ENCODE data around the gene IGFL2.

- TF ChIP-seq, protein P1, sequence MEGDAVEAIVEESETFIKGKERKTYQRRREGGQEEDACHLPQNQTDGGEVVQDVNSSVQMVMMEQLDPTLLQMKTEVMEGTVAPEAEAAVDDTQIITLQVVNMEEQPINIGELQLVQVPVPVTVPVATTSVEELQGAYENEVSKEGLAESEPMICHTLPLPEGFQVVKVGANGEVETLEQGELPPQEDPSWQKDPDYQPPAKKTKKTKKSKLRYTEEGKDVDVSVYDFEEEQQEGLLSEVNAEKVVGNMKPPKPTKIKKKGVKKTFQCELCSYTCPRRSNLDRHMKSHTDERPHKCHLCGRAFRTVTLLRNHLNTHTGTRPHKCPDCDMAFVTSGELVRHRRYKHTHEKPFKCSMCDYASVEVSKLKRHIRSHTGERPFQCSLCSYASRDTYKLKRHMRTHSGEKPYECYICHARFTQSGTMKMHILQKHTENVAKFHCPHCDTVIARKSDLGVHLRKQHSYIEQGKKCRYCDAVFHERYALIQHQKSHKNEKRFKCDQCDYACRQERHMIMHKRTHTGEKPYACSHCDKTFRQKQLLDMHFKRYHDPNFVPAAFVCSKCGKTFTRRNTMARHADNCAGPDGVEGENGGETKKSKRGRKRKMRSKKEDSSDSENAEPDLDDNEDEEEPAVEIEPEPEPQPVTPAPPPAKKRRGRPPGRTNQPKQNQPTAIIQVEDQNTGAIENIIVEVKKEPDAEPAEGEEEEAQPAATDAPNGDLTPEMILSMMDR (conservative IDR thresholded peaks at IDR 0.05; ENCODE audit: low read length): no peak
- TF ChIP-seq EZH2phosphoT487 (IDR thresholded peaks at IDR 0.05; ENCODE audit: borderline replicate concordance, low read depth, low read length): no peak
Measured at GRCh38 chr19:46126086-46126580, 21.9 kb upstream of the IGFL2 start.

Data from OCI-LY7 (cell line).